DMS153 (cell line): ENCODE data around the gene P3H1.
"Not testable (repeated sequence)": the region's sequence is repeated elsewhere in the genome, so short reads cannot be mapped to it uniquely, and the experiment has no call there.

Experiments used
- DNase-seq: peaks from one replicate; lab custom pipeline; 2025; lab: John Stamatoyannopoulos, UW

Gene P3H1, protein sequence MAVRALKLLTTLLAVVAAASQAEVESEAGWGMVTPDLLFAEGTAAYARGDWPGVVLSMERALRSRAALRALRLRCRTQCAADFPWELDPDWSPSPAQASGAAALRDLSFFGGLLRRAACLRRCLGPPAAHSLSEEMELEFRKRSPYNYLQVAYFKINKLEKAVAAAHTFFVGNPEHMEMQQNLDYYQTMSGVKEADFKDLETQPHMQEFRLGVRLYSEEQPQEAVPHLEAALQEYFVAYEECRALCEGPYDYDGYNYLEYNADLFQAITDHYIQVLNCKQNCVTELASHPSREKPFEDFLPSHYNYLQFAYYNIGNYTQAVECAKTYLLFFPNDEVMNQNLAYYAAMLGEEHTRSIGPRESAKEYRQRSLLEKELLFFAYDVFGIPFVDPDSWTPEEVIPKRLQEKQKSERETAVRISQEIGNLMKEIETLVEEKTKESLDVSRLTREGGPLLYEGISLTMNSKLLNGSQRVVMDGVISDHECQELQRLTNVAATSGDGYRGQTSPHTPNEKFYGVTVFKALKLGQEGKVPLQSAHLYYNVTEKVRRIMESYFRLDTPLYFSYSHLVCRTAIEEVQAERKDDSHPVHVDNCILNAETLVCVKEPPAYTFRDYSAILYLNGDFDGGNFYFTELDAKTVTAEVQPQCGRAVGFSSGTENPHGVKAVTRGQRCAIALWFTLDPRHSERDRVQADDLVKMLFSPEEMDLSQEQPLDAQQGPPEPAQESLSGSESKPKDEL

DNA sequence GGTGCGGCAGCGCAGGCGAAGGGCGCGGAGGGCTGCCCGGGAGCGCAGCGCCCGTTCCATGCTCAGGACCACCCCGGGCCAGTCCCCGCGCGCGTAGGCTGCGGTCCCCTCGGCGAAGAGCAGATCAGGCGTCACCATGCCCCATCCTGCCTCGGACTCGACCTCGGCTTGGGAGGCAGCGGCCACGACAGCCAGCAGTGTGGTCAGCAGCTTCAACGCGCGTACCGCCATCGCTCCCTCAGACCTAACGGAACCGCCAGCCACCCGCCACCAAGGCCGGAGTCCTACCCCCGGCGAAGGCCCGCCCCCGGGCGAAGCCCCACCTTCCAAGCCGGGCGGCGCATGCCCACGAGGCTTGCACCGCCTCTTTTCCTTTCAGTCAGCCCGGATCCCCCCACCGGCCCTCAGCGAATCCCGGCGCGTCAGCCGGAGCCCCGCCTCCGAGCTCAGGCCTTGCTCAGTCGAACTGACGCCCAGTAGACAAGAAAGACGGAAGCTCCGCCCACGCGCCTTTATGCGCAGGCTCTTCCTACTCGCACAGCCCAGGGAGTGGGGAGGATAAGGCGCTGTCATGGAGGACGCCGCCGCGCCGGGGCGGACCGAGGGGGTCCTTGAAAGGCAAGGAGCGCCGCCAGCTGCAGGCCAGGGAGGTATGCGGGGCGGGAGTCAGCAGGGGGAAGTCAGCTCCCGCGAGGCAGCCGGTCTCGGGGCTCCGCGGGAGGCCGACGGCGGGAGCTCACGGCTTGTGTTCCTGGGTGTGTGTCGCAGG lies at the start of gene P3H1, which contains the start of gene C1orf50:
Gene P3H1 (minus strand): TSS at position 288 of the 769 bp plus-strand sequence. CDS start 57 bp downstream, at position 231.
Gene C1orf50 (plus strand): TSS at position 509 of the 769 bp plus-strand sequence. CDS start 63 bp downstream, at position 572.
- peak; percentile 100 for DNase-seq

DNA sequence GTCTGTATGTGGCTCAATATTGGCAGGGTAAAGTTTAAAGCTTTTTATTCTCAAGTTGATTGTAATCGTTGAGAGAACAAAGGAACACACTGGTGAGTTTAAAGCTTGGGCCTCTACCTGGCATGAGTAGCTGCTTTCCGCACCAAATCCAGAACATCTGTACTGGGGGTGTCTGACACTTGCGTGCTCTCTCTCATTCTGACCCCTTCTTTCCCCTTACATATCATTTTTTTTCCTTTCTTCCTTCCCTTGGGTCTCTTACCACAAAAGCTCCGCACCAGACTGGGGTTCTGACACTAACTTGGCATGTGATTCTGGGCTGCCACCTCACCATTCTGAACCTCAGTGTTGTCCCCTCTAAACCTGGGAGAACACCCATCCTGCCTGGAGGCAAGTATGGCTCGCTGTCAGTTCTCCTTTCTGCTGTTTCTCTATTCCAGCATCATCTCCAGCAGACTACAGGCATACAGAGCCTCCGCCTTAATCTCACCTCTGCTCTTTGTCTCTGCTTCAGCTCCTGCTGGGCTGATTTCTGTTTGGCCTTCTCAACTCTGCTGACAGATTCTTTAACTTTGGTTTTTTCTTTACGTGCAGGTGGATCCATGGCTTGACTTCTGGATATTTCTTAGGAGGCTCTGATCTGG lies 49.2 kb upstream of the P3H1 start:
- no peak for DNase-seq

DNA sequence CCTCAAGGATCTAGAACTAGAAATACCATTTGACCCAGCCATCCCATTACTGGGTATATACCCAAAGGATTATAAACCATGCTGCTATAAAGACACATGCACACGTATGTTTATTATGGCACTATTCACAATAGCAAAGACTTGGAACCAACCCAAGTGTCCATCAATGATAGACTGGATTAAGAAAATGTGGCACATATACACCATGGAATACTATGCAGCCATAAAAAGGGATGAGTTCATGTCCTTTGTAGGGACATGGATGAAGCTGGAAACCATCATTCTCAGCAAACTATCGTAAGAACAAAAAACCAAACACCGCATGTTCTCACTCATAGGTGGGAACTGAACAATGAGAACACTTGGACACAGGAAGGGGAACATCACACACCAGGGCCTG lies 48.0 kb upstream of the P3H1 start:
- not testable (repeated sequence) for DNase-seq

DNA sequence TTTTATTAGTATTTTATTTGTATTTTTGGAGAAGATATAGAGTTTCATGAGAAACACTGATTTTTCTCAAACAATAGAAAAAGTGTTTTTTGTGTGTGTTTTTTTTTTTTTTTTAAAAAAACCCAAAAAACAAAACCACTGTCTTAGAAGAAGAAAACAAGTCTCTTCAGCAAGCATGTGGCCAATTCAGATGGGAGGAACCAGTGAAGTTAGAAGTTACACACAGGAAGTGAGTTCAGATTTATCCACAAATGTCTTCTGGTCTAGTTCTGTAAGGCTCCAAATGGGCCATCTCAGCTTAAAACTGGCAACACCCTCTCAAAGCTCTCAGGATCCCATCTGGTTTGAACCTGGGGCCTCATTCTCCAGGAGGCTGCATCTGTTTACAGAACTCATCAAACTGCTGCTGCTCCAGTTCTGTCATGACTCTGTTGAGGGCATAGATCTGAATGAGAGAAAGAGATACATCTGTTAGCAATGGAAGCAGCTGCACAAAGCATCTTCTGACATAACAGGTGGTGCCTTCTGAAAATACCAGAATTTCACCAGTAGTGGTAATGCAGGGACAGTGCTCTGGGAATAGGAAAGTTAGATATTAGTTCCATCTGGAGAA lies 40.3 kb upstream of the P3H1 start:
- no peak for DNase-seq

DNA sequence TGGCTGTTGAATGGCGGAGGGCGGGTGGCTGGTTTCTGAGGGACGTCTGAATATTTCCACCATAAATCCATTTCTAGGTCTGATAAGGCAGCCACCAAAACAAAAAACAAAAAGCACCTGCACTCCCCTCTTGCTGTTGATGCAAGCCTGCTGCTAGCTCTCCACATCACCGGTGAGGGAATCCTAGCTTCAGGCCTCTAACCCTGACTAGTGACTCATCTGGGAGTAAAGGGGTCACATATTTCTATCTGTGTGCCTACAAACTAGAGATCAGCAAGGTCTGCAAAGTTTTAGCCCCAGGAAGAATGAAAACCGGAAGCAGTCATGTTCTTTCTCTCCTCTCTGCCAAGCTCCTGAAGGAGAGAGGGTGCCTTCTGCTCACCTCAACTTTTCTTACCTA lies 39.8 kb upstream of the P3H1 start:
- no peak for DNase-seq

DNA sequence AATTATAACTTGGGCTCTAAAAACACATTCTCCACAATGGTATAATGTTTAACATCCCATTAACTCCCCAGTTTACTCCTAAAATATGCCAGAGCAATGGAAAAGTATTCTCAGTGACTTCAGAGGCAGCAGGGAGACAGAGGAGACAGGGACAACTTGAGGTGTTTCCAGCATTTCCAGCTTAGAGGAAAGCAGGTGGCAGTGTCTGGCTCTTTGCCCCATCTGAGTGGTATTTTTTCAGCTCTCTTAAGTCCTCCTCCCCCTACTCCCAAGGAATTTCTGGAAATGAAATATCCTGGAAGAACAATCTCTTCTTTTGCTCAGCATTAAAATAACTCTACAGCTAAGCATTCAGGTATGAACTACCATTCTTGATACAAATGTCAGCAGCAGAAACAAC lies 39.3 kb upstream of the P3H1 start:
- DNase-seq = no peak

DNA sequence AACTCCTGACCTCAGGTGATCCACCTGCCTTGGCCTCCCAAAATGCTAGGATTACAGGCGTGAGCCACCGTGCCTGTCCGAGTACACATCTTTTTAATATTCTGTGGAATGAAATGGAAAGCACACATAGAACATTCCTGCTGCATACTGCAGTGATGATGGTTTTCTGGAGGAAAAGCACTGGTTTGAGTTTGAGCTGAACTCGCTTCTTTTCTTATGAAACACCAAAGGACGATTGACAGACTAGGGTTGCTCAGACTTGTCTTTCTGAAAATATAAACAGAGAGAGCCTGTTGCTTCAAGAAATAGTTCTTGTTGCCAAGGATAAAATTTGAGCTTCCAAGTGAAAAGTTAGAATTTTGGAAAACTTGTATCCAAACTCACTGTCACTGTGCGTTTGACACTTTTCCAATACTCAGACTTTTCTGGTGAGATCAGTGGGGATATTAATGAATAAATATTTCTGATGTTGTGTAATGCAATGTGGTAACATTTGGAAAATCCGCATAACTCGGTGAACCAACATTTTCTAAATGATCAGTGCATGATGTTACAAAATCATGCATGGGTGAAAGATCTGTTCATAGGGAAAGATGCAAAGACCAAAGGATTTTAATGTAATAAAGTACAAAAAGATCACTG lies 35.1 kb upstream of the P3H1 start:
- no peak for DNase-seq

DNA sequence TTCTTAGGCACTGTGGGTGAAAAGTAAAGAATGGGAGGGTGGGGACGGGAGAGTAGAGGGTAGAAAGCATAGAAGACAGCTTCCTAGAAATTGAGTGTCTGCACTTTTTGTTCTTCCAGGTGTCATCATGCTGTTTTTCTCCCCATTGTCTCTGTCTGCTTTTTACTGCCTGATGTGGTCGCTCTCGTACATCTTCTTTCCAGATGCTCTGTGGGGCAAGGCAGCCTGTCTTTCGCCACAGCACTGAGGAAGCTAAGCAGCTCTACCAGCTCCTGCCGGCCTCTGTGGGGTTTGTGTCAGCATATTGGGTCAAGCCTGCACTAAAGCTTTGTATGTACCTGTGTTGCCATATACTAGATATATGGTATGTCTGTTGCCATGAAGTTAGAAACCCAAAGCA lies 31.2 kb upstream of the P3H1 start:
- DNase-seq = no peak

DNA sequence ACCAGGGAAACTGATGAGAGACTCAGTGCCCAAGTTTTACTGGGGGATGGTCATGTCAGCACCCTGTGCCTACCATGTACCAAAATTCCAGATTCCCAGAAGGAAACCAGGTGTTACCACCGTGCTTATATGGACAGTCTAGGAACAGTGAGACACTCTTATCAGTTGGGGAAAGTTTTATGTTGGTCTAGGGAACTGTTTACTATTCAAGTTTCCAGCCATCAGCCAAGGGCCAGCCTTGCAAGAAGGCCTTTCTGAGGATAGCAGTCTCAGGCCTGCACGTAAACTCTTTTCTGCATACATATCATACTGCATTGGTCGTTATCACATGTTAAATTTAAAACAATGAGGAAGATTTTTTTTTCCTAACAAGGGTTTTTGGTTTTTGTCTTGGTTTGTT lies 30.6 kb upstream of the P3H1 start:
- DNase-seq = no peak

DNA sequence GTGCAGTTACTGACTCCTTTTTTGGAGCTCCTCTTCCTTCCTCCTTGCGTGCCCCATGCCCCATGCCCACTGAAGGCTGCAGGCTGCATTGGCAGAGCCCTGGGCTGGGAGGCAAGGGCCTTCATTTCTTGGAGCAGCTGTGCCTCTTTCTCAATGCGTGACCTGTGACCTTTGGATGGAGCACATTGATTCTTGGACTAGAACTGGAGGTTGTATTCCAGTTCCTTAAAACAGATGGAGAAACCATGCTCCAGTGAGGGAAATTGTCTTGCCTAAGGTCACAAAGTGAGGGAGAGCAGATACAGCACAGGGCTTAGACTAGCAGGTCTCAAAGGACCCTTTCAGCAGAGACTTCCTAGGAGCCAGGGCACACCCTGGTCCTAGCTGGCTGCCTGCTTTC lies 27.0 kb upstream of the P3H1 start:
- no peak for DNase-seq

DNA sequence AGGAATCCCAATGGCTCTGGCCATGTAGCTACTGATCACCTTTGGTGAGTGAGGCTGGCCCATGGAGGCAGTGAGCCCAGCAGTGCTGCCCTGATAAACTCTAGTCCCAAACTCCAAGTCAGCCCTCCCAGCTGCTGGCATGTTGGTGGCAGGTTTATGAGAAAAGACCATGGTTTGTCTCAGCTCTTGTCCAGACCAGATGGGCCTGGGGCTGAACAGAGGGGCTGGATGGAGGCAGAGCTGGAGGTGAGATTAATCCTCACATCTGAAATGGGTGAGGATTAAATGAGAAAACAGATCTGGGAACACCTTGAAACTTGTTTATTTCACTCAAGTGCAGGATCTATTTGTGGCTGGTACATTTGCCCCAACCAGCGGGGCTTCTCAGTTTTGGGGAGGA lies 21.2 kb upstream of the P3H1 start:
- no peak for DNase-seq

DNA sequence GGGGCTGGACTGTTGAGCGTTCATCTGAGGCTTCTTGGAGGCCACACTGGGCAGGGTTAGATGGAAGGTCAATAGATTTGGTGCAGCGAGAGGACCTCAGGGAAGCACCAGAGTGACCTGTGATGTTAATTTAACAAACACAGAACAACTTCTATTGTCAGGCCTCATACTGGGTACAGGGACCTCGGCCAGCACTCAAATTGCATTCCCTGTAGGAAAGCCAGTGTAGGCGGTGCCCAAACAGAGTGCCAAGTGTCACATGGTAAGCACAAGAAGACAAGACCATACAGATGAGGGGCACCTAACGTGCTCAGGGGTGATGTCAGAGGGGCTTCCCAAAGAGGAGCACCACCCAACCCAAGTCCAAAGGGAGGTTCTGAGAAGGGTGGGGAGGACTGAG lies 19.3 kb upstream of the P3H1 start:
- no peak for DNase-seq

DNA sequence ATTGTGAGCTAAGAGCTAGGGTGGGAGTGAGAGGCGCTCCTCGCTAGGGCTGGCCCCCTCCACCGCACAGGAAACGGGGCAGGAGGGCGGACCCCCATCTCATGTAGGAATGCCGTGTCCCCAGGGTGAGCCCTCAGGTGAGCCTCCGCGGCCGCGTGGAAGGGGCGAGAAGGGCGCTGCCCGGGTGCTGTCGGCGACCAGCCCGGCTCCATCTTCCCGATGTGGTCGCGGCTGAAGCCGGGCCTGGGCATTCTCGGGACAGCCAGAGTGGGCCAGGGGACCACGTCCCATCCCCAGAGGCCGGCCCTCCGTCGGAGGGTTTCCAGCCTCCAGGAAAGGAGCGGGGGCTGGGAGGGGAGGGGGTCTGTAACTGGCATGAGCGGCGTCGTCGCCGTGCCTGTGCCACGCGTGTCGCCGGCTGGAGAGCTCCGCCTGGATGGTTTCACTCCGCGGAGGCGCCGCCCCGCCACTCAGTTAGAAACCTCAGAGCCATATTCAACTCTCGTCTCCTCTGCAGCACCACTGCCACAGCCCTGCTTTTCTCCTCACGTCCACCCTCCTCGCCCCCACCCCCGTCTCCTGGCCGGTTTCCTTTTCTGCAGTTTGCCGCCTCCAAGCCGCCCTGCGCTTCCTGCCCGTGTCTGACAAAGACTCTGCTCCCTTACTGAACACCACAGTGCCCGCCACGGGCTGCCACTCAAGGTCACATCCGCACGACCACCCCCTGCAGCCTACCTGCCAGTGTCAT lies 18.3 kb upstream of the P3H1 start, which contains the start of gene TMEM269:
Gene TMEM269 (plus strand): TSS at position 46 of the 748 bp plus-strand sequence. CDS start 4,903 bp downstream, outside the sequence.
- no peak for DNase-seq

DNA sequence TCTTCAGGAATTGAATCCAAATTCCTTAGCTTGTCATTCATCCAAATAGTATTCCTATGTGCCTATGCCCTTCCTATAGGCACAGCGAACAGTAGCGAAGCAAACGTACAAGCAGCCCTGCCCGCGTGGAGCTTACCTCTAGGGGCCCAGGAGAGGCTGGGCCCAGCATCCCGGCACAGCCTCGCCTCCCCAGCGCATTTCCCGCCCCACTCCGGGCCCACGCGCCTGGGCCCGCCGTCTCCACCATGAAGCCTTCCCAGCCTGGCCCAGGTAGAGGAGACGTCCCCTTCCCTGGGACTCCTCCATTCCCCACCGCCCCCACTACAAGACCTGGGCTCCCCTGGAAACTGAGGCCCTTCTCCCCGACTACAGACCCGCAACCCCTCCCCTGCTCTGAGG lies 17.7 kb upstream of the P3H1 start:
- no peak for DNase-seq

DNA sequence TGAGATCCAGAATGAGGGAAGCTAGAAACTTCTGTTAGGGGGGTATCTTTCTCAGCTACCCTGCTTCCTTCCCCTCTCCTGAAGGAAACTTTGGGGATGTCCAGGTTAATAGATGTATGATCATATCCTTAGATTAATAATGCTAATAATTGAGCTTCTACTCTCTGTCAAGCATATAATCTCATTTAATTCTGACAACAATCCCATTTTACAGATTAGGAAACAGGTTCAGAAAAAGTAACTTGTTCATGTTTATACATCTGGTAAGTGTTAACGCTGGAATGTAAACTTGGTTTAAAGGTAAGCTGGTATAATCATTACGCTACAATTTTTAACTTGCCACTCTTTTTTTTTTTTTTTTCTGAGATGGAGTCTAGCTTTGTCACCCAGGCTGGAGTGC lies 16.3 kb upstream of the P3H1 start:
- DNase-seq = no peak

DNA sequence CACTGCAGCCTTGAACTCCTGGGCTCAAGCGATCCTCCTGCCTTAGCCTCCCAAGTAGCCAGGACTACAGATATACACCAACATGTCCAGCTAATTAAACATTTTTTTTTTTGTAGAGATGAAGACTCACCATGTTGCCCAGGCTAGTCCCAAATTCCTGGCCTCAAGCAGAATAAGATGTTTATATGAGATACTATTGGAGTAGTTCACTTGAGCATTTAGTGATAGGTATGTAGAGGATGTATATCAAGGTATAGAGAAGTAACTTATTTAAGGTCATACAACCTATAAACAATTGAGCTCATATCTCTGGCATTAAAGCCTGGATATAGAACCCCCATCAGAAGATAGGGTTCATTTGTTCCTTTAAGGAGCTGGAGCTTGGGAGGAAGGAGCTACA lies 13.3 kb upstream of the P3H1 start:
- DNase-seq = no peak

DNA sequence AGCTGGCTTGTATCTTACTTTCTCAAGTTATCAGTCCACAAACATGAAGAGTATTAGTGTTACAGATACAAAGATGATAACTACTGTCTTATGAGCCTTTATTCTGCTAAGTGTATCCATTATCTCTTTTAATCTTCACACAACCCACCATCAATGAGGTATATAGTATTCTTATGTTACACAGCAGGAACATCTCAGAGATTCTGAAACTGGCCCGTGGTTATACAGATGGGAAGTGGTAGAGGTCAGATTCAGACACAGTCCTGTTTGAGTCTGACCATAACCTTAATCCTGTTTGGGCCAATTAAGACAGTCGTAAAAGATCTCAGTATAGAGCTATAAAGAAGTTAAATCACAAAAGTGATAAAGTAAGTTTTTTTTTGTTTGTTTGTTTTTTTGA lies 12.9 kb upstream of the P3H1 start:
- no peak for DNase-seq

DNA sequence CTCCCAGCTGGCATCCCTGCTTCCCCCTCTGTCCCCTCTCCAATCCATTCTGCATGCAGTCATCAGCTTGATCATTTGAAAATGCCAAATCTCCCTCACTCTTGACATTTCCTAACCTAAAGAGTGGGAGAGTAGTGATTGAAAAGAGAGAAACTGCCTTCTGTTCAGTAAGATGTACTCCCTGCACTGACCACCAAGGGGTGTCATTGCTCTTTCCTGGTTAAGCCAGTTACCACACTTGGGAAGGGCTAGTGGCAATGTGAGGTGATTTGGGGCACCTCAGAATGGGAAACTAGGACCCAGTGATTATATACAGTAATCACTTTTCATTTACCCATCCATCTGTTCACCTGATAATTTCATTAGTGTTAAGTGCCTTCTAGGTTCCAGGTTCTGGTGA lies 11.0 kb upstream of the P3H1 start:
- peak; percentile 19 for DNase-seq

DNA sequence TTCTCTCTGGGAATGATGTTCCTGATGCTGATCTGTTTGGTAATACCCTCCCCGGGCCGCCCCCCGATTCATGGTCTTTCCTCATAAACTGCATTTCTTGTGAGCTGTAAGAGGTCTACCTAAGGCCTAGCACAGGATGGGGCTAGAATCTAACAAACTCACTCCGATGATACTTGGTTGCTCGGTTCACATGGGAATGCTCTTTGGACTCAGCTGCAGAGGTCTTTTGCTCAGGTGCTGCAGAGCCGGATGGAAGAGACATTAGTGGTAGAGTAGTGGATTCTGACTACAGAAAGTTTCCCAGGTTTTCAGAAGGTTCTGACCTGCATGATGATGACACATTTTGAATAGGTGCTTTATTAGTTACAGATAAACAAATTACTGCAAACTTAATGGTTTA lies 9.7 kb upstream of the P3H1 start:
- DNase-seq = no peak

DNA sequence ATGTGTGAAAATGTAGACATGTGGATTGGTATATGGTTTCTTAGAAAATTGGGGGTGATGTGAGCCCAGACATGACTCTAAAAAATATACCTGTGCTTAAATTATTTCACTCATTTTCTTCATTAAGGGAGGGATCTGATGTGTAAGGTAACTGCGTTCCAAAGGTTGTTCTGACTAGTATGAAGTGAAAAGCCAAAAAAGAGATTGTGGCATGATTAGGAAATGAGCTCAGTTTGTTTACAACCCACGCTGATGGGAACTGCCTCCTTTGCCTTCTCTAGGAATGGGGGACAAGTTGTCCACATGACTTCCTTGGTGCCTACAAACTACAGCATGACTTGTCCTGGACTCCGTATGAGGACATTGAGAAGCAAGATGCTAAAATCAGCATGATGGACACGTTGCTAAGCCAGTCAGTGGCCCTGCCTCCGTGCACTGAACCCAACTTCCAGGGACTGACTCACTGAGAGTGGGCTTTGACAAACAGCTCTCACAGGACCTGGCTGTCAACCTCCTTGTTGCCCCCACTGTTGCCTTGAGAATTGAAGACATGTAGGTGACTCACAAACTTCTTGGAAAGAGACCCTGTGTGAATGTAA lies 8.2 kb upstream of the P3H1 start:
- no peak for DNase-seq
